HepG2 (cell line): ENCODE results near the gene FAM228B. TPM values are rescaled to one million over a fixed set of nuclear protein-coding genes. Genes with fewer than 3 reads are reported as not detected.

Experiments
- ATAD3A ChIP-seq: sonication (generic); formaldehyde crosslinking; IDR thresholded peaks from 2 replicates; pipeline ENCODE4 v1.4.0; 2020; ENCODE audit warnings: missing genetic modification reagents
- GLI4 ChIP-seq: sonication (generic); formaldehyde crosslinking; IDR thresholded peaks from 2 replicates; pipeline ENCODE4 v1.5.1; 2020; ENCODE audit warnings: missing genetic modification reagents, mild to moderate bottlenecking, moderate library complexity, borderline replicate concordance
- GMEB2 ChIP-seq: IDR thresholded peaks from 2 replicates; pipeline ENCODE4 v1.6.1; 2016; ENCODE audit warnings: missing biosample characterization, missing genetic modification reagents, low read depth
- HOXA5 ChIP-seq: sonication (generic); formaldehyde crosslinking; IDR thresholded peaks from 2 replicates; pipeline ENCODE4 v1.4.0; 2020; ENCODE audit warnings: missing genetic modification reagents
- NKX3-1 ChIP-seq: sonication (generic); formaldehyde crosslinking; IDR thresholded peaks from 2 replicates; pipeline ENCODE4 v1.5.0; 2020; ENCODE audit warnings: missing genetic modification reagents
- RNF219 ChIP-seq: sonication (generic); formaldehyde crosslinking; IDR thresholded peaks from 2 replicates; pipeline ENCODE4 v1.5.0; 2020; ENCODE audit warnings: mild to moderate bottlenecking, missing genetic modification reagents
- TBL1XR1 ChIP-seq: fragments of 150-350 bp; IDR thresholded peaks from 2 replicates; pipeline ENCODE4 v1.6.1; 2014; ENCODE audit warnings: borderline replicate concordance, low read length; ENCODE audit not compliant: partially characterized antibody
- TOE1 ChIP-seq: sonication (generic); formaldehyde crosslinking; IDR thresholded peaks from 2 replicates; pipeline ENCODE4 v1.4.0; 2020; ENCODE audit warnings: mild to moderate bottlenecking, missing genetic modification reagents
- TRAFD1 ChIP-seq: sonication (generic); formaldehyde crosslinking; IDR thresholded peaks from 2 replicates; pipeline ENCODE4 v1.5.1; 2020; ENCODE audit warnings: missing genetic modification reagents, mild to moderate bottlenecking, borderline replicate concordance
- ZBTB2 ChIP-seq: sonication (generic); formaldehyde crosslinking; IDR thresholded peaks from 2 replicates; pipeline ENCODE4 v1.8.0; 2022; ENCODE audit warnings: low read depth, missing genetic modification reagents
- ZNF142 ChIP-seq: sonication (generic); formaldehyde crosslinking; IDR thresholded peaks from 2 replicates; pipeline ENCODE4 v1.4.0; 2020; ENCODE audit warnings: missing genetic modification reagents
- ZNF432 ChIP-seq: sonication (generic); formaldehyde crosslinking; IDR thresholded peaks from 2 replicates; pipeline ENCODE4 v1.5.0; 2020; ENCODE audit warnings: missing genetic modification reagents, mild to moderate bottlenecking, borderline replicate concordance
- polyA plus RNA-seq, 8 experiments: library from polyadenylated mRNA; depleted of rRNA in 3 of 8; stranded (reverse) in 7 of 8; unstranded in 1 of 8; fragments of >200 nt; fragmentation: Illumina TruSeq in 4 of 8; extraction: Trizol in 4 of 8; gene quantifications; 2 replicates each; pipeline versions ENCODE4 v1.2.1 to v1.2.3, GENCODE V29; 2011 to 2016; ENCODE audit warnings: low read depth in 4 of 8, missing spikeins in 1 of 8, mixed read lengths in 1 of 8; ENCODE audit not compliant: insufficient read depth in 1 of 8
- total RNA-seq, 5 experiments: library from RNA; depleted of rRNA; stranded (reverse); fragments of >200 nt; fragmentation: Illumina TruSeq; extraction: Trizol; gene quantifications; 2 replicates each; pipeline ENCODE4 v1.2.3, GENCODE V29; 2016; ENCODE audit warnings: low read depth in 1 of 5

The FAM228B gene
- total and polyA plus RNA-seq, 2 of the 13 experiments (the other 11 are each of a cell fraction or from before 2014, with no cell fraction given), result 0.79 to 1.1 TPM

GRCh38 chr2:24075915-24076848, 47.1 kb upstream of the FAM228B start, which contains the start of gene SF3B6 (continued):
- TF ChIP-seq RNF219 (peak; percentile 96; the same call in 1 of the 2 replicates), ZNF432 (CRISPR knock-in tag) (no peak), TOE1 (CRISPR knock-in tag) (peak; percentile 89; the same call in 1 of the 2 replicates), TRAFD1 (CRISPR knock-in tag) (no peak), ATAD3A (CRISPR knock-in tag) (peak; percentile 20; the same call in 1 of the 2 replicates), TBL1XR1 (peak; percentile 70), NKX3-1 (CRISPR knock-in tag) (peak; percentile 86), GMEB2 (CRISPR knock-in tag) (peak; percentile 100), GLI4 (CRISPR knock-in tag) (no peak), ZBTB2 (CRISPR knock-in tag) (peak; percentile 97), HOXA5 (CRISPR knock-in tag) (peak; percentile 95), ZNF142 (CRISPR knock-in tag) (peak; percentile 89)
